GM19025 (cell line): ENCODE data around the gene SH3BP1.

ENCODE experiments used
- ATAC-seq: cut with Tn5 transposase; IDR thresholded peaks from one replicate; pipeline ENCODE4 v1.9.1; 2021; ENCODE audit warnings: mild to moderate bottlenecking, low read depth, moderate library complexity; ENCODE audit not compliant: unreplicated experiment

SH3BP1 gene

GRCh38 chr22:37616201-37617083, 23.0 kb upstream of the SH3BP1 start:
- no peak for ATAC-seq

GRCh38 chr22:37617431-37617830, 22.0 kb upstream of the SH3BP1 start:
- ATAC-seq: no peak

- ATAC-seq: no peak
Measured at GRCh38 chr22:37618072-37618656, 21.3 kb upstream of the SH3BP1 start.

GRCh38 chr22:37618674-37619073, 20.8 kb upstream of the SH3BP1 start:
- no peak for ATAC-seq

- no peak for ATAC-seq
Measured at GRCh38 chr22:37619991-37620390, 19.5 kb upstream of the SH3BP1 start.

- ATAC-seq: no peak
Measured at GRCh38 chr22:37621352-37621860, 18.1 kb upstream of the SH3BP1 start.

GRCh38 chr22:37623075-37624016, 16.1 kb upstream of the SH3BP1 start:
- no peak for ATAC-seq

- no peak for ATAC-seq
Measured at GRCh38 chr22:37624017-37624365, 15.5 kb upstream of the SH3BP1 start.

- no peak for ATAC-seq
Measured at GRCh38 chr22:37624876-37625275, 14.6 kb upstream of the SH3BP1 start.

- no peak for ATAC-seq
Measured at GRCh38 chr22:37625737-37626136, 13.7 kb upstream of the SH3BP1 start.

- ATAC-seq: no peak
Measured at GRCh38 chr22:37626144-37626543, 13.3 kb upstream of the SH3BP1 start.

GRCh38 chr22:37626556-37627075, 12.9 kb upstream of the SH3BP1 start:
- ATAC-seq: no peak

- ATAC-seq: no peak
Measured at GRCh38 chr22:37627121-37627520, 12.3 kb upstream of the SH3BP1 start.

GRCh38 chr22:37627545-37627944, 11.9 kb upstream of the SH3BP1 start:
- ATAC-seq: no peak

- ATAC-seq: no peak
Measured at GRCh38 chr22:37628830-37629229, 10.6 kb upstream of the SH3BP1 start.

- no peak for ATAC-seq
Measured at GRCh38 chr22:37629928-37630327, 9.5 kb upstream of the SH3BP1 start.

- no peak for ATAC-seq
Measured at GRCh38 chr22:37630839-37631435, 8.5 kb upstream of the SH3BP1 start.

GRCh38 chr22:37631448-37632173, 7.9 kb upstream of the SH3BP1 start:
- no peak for ATAC-seq
